Erythroblast (primary cell): ENCODE data around the gene B3GNT8.
"Not testable (repeated sequence)": the region's sequence is repeated elsewhere in the genome, so short reads cannot be mapped to it uniquely, and the experiment has no call there.

ENCODE experiments used
- DNase-seq, 2 experiments: peaks; one replicate each; lab custom pipeline; 2025; lab: John Stamatoyannopoulos, UW
- GATA1 ChIP-seq: IDR thresholded peaks from 2 replicates; pipeline ENCODE4 v1.6.1; 2011; ENCODE audit warnings: low read depth, mild to moderate bottlenecking, control low read depth, low read length, moderate library complexity
- POLR2A ChIP-seq: IDR thresholded peaks from 2 replicates; pipeline ENCODE4 v1.6.1; 2011; ENCODE audit warnings: mild to moderate bottlenecking, low read length

The B3GNT8 gene, protein sequence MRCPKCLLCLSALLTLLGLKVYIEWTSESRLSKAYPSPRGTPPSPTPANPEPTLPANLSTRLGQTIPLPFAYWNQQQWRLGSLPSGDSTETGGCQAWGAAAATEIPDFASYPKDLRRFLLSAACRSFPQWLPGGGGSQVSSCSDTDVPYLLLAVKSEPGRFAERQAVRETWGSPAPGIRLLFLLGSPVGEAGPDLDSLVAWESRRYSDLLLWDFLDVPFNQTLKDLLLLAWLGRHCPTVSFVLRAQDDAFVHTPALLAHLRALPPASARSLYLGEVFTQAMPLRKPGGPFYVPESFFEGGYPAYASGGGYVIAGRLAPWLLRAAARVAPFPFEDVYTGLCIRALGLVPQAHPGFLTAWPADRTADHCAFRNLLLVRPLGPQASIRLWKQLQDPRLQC

GRCh38 chr19:41426952-41427646, at the start of gene B3GNT8:
Gene B3GNT8 (minus strand): TSS chr19:41427374. CDS start chr19:41426778, 596 bp downstream.
- TF ChIP-seq GATA1 (no peak), POLR2A (no peak)
- DNase-seq, result peak; percentile 86 to 90

DNA sequence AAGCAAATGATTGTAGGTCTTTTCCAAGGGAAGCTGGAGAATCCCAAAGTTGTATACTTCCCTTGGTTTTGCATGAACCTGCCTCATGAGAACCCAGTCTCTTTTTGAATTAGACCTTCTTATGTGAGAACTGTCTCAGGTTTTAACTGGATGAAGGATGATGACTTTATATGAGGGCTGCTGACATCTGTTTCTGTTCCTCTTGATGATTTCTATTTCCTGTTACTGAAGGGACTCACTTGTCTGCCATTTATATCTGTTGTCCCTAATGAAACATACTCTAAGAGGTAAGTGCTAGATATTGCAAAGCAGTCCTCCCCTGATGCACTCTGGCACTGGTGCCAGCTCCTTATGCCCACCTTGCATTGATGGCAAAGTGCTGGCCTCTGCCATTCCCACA, 49.4 kb upstream of the B3GNT8 start:
- no peak for DNase-seq
- TF ChIP-seq POLR2A (no peak), GATA1 (no peak)

GRCh38 chr19:41463257-41464256, 36.4 kb upstream of the B3GNT8 start:
- not testable (repeated sequence) for DNase-seq

DNA sequence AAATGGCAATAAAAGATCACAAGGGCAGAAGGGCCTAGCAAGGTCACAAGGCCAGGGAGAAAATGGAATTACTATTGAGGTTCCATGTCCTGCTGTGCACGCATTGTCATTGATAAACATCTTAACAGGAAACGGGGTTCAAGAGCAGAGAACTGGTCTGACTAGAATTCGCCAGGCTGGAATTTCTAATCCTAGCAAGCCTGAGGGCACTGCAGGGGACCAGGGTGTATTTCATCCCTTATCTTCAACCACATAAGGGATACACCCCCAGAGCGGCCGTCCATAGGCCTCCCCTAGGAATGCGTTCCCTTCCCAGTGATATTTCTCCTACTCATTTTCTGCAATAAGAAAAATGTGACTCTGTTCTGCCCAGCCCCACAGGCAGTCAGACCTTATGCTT, 35.3 kb upstream of the B3GNT8 start:
- no peak for TF ChIP-seq GATA1
- no peak for TF ChIP-seq POLR2A
- no peak for DNase-seq

DNA sequence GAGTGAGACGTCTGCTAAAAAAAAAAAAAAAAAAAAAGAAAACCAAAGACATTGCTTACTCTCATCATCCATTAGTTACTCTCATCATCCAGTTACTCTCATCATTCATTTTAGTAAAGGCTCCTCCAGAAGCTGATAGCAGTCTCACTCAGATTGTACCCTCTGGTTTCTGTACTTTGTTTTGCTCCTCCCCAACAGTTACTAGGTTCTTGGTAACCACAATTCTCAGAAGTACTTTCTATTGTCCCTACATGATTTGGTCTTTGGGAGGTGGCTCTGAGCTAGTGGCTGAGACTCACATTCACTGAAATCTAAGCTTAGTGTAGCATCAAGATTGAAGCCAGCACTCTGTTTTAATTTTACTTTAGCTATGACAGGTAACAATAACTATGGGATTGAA, 30.1 kb upstream of the B3GNT8 start:
- DNase-seq, result no peak

DNA sequence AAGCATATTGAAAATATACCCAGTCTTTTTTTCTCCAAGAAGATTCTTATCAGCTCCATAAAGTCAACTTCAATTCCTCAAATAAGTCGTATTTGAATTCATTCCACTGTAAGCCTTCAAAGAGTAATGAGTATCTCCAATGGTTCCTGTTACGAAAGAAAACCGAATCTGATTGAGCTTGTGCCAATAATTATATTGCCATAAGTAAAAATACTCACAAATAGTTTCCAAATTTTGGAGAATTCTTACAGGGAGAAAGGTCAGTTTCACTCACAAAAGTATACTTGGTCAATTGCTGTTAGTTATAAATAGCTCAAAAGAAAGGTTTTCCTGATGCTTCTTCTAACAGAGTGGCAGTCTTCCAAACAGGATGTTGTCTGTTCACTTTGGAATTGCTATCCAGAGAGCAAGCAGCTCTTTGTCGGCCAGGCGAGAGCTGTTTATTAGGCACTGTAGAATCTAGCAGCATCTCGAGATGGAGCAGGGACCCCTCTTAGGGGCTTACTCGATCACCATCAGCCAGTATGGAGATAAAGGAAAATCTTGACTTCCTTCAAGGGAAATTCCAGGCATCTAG, 29.3 kb upstream of the B3GNT8 start:
- DNase-seq, result no peak
- TF ChIP-seq GATA1 (no peak), POLR2A (no peak)

More for the DNA sequence above, 30.1 kb upstream of the B3GNT8 start:
- no peak for TF ChIP-seq POLR2A
- TF ChIP-seq GATA1, result no peak

- no peak for TF ChIP-seq GATA1
- TF ChIP-seq POLR2A, result no peak
- DNase-seq, result no peak
Observed at GRCh38 chr19:41455936-41456335, 28.8 kb upstream of the B3GNT8 start.

DNA sequence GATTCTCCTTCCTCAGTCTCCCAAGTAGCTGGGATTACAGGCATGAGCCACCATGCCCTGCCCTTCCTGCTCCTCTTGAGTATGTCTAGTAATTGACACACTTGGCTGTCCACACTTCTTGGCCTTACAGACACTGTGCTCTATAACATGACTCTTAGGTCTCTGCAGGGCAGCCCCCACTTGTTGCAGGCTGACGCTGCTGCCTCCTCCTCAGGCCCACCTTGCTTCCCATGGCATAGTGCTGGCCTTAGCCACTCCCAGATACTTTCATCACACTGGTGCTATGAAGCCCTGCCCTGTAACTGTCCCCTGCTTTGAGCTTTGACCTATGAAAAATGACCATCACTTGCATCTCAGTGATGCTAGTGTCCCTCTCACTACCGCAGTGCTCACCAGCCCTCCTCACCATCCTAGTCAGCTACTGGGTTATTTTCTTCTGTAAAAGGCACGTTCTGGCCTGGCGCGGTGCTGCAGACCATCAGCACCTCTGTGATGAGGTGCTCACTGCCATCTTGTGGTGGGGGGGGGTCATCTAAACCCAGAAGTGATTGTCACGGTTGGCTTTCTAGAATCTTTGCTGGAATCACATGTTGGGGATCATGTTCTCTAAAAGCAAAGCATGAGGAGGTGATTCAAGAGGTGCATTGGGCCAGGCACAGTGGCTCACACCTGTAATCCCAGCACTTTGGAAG, 25.6 kb upstream of the B3GNT8 start:
- TF ChIP-seq POLR2A (no peak), GATA1 (no peak)
- no peak for DNase-seq

GRCh38 chr19:41449865-41450178, 22.6 kb upstream of the B3GNT8 start:
- TF ChIP-seq POLR2A, result no peak
- TF ChIP-seq GATA1, result no peak
- DNase-seq, result no peak

- DNase-seq, result peak; percentile 61 to 78
- no peak for TF ChIP-seq GATA1
- no peak for TF ChIP-seq POLR2A
Observed at GRCh38 chr19:41449079-41449864, 22.1 kb upstream of the B3GNT8 start.

DNA sequence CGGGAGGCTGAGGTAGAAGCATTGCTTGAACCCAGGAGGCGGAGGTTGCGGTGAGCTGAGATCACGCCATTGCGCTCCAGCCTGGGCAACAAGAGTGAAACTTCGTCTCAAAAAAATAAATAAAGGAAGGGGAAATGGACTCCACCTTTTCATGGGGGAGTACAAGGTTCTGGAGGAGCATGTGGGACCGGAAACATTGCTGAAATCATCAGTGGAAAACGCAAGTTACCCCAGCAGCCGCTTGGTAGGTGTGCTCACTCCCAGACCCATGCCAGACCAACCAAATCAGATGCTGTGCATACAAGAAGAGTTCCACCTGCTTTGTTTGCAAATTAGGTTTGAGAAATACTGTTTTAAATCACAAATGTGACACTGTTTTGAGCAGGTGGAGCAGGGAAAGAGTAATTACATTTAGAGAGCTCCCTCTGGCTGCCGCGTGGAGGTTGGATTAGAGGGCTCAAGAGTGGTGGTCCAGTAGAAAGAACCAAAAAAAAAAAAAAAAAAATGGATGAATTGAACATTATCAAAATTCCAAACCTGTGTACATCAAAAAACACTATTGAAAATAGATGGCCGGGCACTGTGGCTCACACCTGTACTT, 20.7 kb upstream of the B3GNT8 start:
- DNase-seq, result no peak
- TF ChIP-seq POLR2A (no peak), GATA1 (no peak)

DNA sequence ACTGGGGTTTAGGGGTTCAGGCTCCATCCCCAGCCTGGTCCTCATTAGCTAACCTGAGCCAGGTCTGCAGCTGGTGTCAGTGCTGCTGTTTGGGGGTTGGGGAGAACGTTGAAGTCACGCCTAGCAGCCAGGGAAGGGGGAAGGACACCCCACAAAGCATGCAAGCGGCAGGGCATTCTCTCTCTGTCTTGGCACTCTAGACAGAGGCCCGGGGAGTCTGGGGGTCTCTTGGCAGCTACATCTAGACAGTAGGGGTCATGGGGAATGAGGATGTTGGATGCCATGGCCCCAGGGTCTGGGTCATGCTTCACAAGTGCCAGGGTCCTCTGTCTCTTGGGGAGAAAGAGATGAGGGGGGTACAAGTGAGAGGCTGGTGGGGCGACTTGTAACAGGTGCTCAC, 18.4 kb upstream of the B3GNT8 start:
- DNase-seq, result no peak
- TF ChIP-seq GATA1, result no peak
- no peak for TF ChIP-seq POLR2A
